K562 (cell line): Measurements from ENCODE around the gene APBA2. TPM values are rescaled to one million over a fixed set of nuclear protein-coding genes. Genes with fewer than 3 reads are reported as not detected.

Experiments
- ATAC-seq: fragments of 200-7000 bp; cut with Tn5 transposase; 3 replicates; pipeline ENCODE4 v1.9.1; 2020; ENCODE audit warnings: moderate library complexity
- BruUV-seq: library from RNA; stranded (reverse); fragments of 400-500 nt; replicated peaks from 2 replicates; lab custom pipeline; 2021; lab: Mats Ljungman, UMichigan
- CTCF ChIA-PET: fragments of 300-600 bp; formaldehyde crosslinking; extraction: SDS; loops from one replicate; lab custom pipeline; 2021; ENCODE audit warnings: low intra/inter-chr PET ratio; lab: Yijun Ruan, JAX
- POLR2A ChIA-PET: fragments of 300-600, 350-650 bp; sonication (Branson Sonifier 250); formaldehyde crosslinking; extraction: SDS; loops from one replicate; lab custom pipeline; 2021; ENCODE audit warnings: antibody characterized with exemption, inconsistent platforms; lab: Yijun Ruan, JAX
- DNase-seq, 4 experiments: peaks; one replicate each; pipeline versions ENCODE4 v3.0.0 to v3.0.0-alpha.2; 2011 to 2018; ENCODE audit warnings: low spot score in 3 of 4, mixed read lengths in 3 of 4; ENCODE audit errors: extremely low read depth in 1 of 4
- FAIRE-seq: peaks from 2 replicates; lab custom pipeline; 2011; peaks lifted over from hg19 to GRCh38; lab: Jason Lieb, UNC
- H2AFZ ChIP-seq: 2 replicates; pipeline ENCODE4 v1.6.0; 2011; ENCODE audit warnings: low read depth, low read length, control low read depth, inconsistent platforms
- H3K27ac ChIP-seq: fragments of 200-600 bp; 3 replicates; pipeline ENCODE4 v1.8.0; 2011; ENCODE audit warnings: low read depth, mild to moderate bottlenecking, control low read depth, inconsistent platforms, low read length, moderate library complexity, mixed read lengths; ENCODE audit errors: extremely low read depth
- H3K27me3 ChIP-seq, 2 experiments: fragments of 300-600 bp in 1 of 2; 2 replicates in 1 of 2; 3 replicates in 1 of 2; pipeline versions ENCODE4 v1.6.0 to v1.8.0; 2011; ENCODE audit warnings: inconsistent platforms in 2 of 2, low read length in 2 of 2, mild to moderate bottlenecking in 1 of 2, mixed read lengths in 1 of 2, moderate library complexity in 1 of 2; ENCODE audit not compliant: control insufficient read depth in 2 of 2, insufficient read depth in 2 of 2
- H3K36me3 ChIP-seq: fragments of 300-600 bp; 3 replicates; pipeline ENCODE4 v1.8.0; 2011; ENCODE audit warnings: mild to moderate bottlenecking, low read length, inconsistent platforms; ENCODE audit not compliant: control insufficient read depth, insufficient read depth
- H3K4me1 ChIP-seq, 2 experiments: fragments of 200-600 bp in 1 of 2; replicated peaks in 1 of 2; 2 replicates in 1 of 2; 3 replicates in 1 of 2; pipeline versions ENCODE4 v1.5.1 to v1.8.0; 2011; ENCODE audit warnings: inconsistent platforms in 2 of 2, low read length in 2 of 2, mild to moderate bottlenecking in 1 of 2, mixed read lengths in 1 of 2, moderate library complexity in 1 of 2; ENCODE audit not compliant: control insufficient read depth in 2 of 2, insufficient read depth in 2 of 2
- H3K4me2 ChIP-seq: 2 replicates; pipeline ENCODE4 v1.6.1; 2011; ENCODE audit warnings: low read length, control low read depth, inconsistent platforms, mixed read lengths; ENCODE audit not compliant: insufficient read depth
- H3K4me3 ChIP-seq: fragments of 200-600 bp; sonication (generic), shearing (Covaris generic); 2 replicates; pipeline ENCODE4 v1.5.1; 2016; ENCODE audit warnings: control low read depth, inconsistent platforms
- H3K79me2 ChIP-seq: fragments of 200-600 bp; 3 replicates; pipeline ENCODE4 v1.8.0; 2011; ENCODE audit warnings: low read length, inconsistent platforms; ENCODE audit not compliant: control insufficient read depth, insufficient read depth
- H3K9ac ChIP-seq, 2 experiments: 2 replicates each; pipeline versions ENCODE4 v1.6.0 to v1.6.1; 2011; ENCODE audit warnings: low read depth in 2 of 2, low read length in 2 of 2, control low read depth in 1 of 2, inconsistent platforms in 1 of 2, mild to moderate bottlenecking in 1 of 2, mixed read lengths in 1 of 2; ENCODE audit not compliant: insufficient read depth in 1 of 2
- H3K9me1 ChIP-seq: one replicate; pipeline ENCODE4 v1.6.0; 2011; ENCODE audit warnings: inconsistent platforms, mild to moderate bottlenecking, low read length, moderate library complexity; ENCODE audit not compliant: control insufficient read depth, insufficient read depth
- H3K9me3 ChIP-seq: replicated peaks from 2 replicates; pipeline ENCODE4 v1.5.1; 2011; ENCODE audit warnings: low read depth, low read length, inconsistent platforms; ENCODE audit not compliant: control insufficient read depth, insufficient read depth
- H4K20me1 ChIP-seq: replicated peaks from 2 replicates; pipeline ENCODE4 v1.6.1; 2011; ENCODE audit warnings: low read length, inconsistent platforms, mixed read lengths; ENCODE audit not compliant: control insufficient read depth, insufficient read depth
- GABPB2 ChIP-seq: fragments of 250-450 bp; sonication (Bioruptor Pico); conservative IDR thresholded peaks from 2 replicates; pipeline ENCODE4 v1.5.1; 2021; ENCODE audit warnings: mild to moderate bottlenecking
- MAFK ChIP-seq: IDR thresholded peaks from 2 replicates; pipeline ENCODE4 v1.6.1; 2011; ENCODE audit warnings: low read length, improper control_type of control experiment
- RCOR1 ChIP-seq, 2 experiments: IDR thresholded peaks; 2 replicates each; pipeline ENCODE4 v1.6.1; 2012; ENCODE audit warnings: low read depth in 2 of 2, low read length in 2 of 2, borderline replicate concordance in 1 of 2, improper control_type of control experiment in 1 of 2
- TBL1XR1 ChIP-seq, 2 experiments: IDR thresholded peaks; 2 replicates each; pipeline ENCODE4 v1.6.1; 2012; ENCODE audit warnings: improper control_type of control experiment in 2 of 2, low read length in 2 of 2, mild to moderate bottlenecking in 1 of 2
- ZBTB1 ChIP-seq: sonication (generic); formaldehyde crosslinking; IDR thresholded peaks from 2 replicates; pipeline ENCODE4 v1.8.1; 2023; ENCODE audit warnings: missing genetic modification reagents, low read depth, mild to moderate bottlenecking, borderline replicate concordance
- WGBS: fragments of 100-300 bp; shearing (Covaris generic); methylation state at CpG from one replicate; pipeline ENCODE4 v1.1.6; 2016; ENCODE audit warnings: low coverage, mixed read lengths; ENCODE audit not compliant: insufficient coverage; ENCODE audit errors: missing lambda C conversion rate; 5-methylcytosine and 5-hydroxymethylcytosine counted together
- in situ Hi-C: fragments of 300-500 bp; cut with MboI; formaldehyde crosslinking; loops from 4 replicates; pipeline ENCODE4 v1.15.0; 2018; ENCODE audit warnings: inconsistent platforms, mixed read lengths
- intact Hi-C: fragments of 100-400 bp; cut with micrococcal nuclease; formaldehyde crosslinking; loops from 2 replicates; pipeline ENCODE4 v1.14.2; 2022
- polyA plus RNA-seq, 8 experiments: library from polyadenylated mRNA; depleted of rRNA in 4 of 8; stranded (reverse) in 5 of 8; unstranded in 3 of 8; fragments of >200 nt; fragmentation: Nextera tagmentation in 2 of 8; fragmentation: Illumina TruSeq in 1 of 8; extraction: Ambion mirVana in 2 of 8; extraction: Trizol in 1 of 8; gene quantifications; 2 replicates each; pipeline versions ENCODE4 v1.2.1 to v1.2.3, GENCODE V29; 2011 to 2014; ENCODE audit warnings: inconsistent platforms in 1 of 8, missing spikeins in 1 of 8
- total RNA-seq, 7 experiments: library from RNA; depleted of rRNA in 6 of 7; stranded (reverse); fragments of >200 nt in 6 of 7; fragmentation: Illumina TruSeq in 2 of 7; extraction: Trizol in 2 of 7; gene quantifications; 2 replicates each; pipeline versions ENCODE4 v1.2.1 to v1.2.3, GENCODE V29; 2011 to 2021; ENCODE audit warnings: low replicate concordance in 1 of 7

The APBA2 gene
- total and polyA plus RNA-seq, 9 of the 15 experiments (the other 6 are each of a cell fraction or from before 2014, with no cell fraction given): 0.24 to 40.9 (median 25.2) TPM

DNA sequence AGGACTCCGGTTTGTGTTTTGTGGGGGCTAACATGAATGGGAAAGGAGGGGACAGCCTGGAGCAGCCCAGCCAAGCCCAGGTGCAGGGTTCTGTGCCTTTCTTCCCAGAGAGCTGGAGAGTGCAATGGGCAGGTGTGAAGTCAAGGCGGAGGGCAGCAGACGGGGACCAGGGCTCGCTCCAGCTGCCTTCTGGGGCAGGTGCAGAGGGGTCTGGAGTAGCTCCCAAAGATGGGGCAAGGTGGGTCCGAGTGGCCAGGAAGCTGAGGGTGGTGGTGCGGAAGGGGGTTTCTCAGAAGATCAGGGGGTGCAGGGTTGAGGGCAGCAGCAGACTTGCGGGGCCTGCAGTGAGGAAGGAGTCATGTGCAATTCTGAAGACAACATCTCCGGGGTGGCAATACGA is 225.0 kb downstream of the APBA2 start:
- H3K4me3 ChIP-seq: no peak overlapping the region
- intact Hi-C loops: no loop called here
- TF ChIP-seq ZBTB1: no peak
- peaks cover 0 to 27% of the 10 kb centered on the region in 2 experiments; a peak in 3 of 5 replicates for H3K4me1 ChIP-seq
- no peaks in the 10 kb centered on the region for H3K9me1 ChIP-seq
- no peak overlapping the region for H3K9ac ChIP-seq
- in situ Hi-C loops: no loop called here
- H4K20me1 ChIP-seq: no peaks in the 10 kb centered on the region
- ATAC-seq (no peak), DNase-seq (no peak), FAIRE-seq (no peak)
- peaks cover 10% of the 10 kb centered on the region; the same call in 1 of the 3 replicates for H3K36me3 ChIP-seq
- H3K27ac ChIP-seq: no peak overlapping the region
- H3K4me2 ChIP-seq: no peak overlapping the region
- ChIA-PET POLR2A (interaction anchor here (0.7 to 1.5 kb wide), 2 partner anchors 14 to 1895 kb away, joined by 3 read pairs; no protein-coding TSS in a partner anchor), CTCF (no interaction called here)
- no TSS peak for BruUV-seq
- H2AFZ ChIP-seq: no peak overlapping the region
- H3K9me3 ChIP-seq: no peaks in the 10 kb centered on the region
- no peaks in the 10 kb centered on the region for H3K27me3 ChIP-seq
- H3K79me2 ChIP-seq: no peaks in the 10 kb centered on the region
- WGBS: 68% methylated on average over 8 of the region's 9 CpGs

DNA sequence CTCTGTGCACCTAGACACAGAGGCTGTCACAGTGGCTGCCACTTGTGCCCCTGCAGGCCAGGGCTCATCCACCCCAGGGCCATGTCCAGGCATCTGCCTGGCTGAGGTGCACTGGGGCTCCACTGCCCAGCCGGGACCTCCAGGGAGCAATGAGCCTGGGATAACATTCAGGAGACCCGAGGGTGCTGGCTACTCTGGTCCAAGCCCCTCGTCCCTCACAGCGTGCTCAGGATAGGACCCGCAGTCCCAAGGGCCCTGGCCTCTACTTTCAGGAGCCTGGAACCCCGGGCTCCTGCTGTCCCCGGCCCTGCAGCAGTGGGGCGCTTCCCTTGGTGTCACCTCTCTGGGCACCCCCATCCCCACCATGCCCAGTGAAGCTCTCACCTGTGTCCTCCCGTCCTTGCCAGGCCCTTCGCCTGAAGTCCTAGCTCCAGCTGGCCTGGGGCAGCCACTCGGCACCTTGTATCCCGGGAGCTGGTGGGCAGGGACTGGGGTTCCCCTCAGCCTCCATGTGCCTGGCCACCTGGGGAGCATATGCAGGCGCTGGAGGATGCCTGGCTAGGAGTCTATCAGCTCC is 226.0 kb downstream of the APBA2 start:
- Histone ChIP-seq H3K9ac (peak overlapping the region in 1 of 2 experiments; percentile 9; a peak in 1 of 4 replicates), H3K4me3 (no peak overlapping the region), H3K27me3 (no peaks in the 10 kb centered on the region), H3K79me2 (no peaks in the 10 kb centered on the region), H3K4me2 (no peak overlapping the region), H3K9me3 (no peaks in the 10 kb centered on the region), H4K20me1 (no peaks in the 10 kb centered on the region), H2AFZ (no peak overlapping the region), H3K4me1 (peaks cover 0 to 27% of the 10 kb centered on the region in 2 experiments; a peak in 3 of 5 replicates), H3K9me1 (no peaks in the 10 kb centered on the region), H3K27ac (no peak overlapping the region), H3K36me3 (peaks cover 6% of the 10 kb centered on the region; the same call in 1 of the 3 replicates)
- DNase-seq (no peak), ATAC-seq (no peak), FAIRE-seq (no peak)
- no TSS peak for BruUV-seq
- CTCF ChIA-PET: no interaction called here
- intact Hi-C loops: no loop called here
- WGBS: 74% methylated on average over 10 of the region's 13 CpGs
- POLR2A ChIA-PET: interaction anchor here (1.3 to 1.5 kb wide), 2 partner anchors 10 to 15 kb away, joined by 3 to 4 read pairs; no protein-coding TSS in a partner anchor
- TF ChIP-seq MAFK (no peak), RCOR1 (IDR thresholded peaks at IDR 0.05; ENCODE audit: borderline replicate concordance in 1 of 2, low read depth in 2 of 2, low read length in 2 of 2) (no peak), GABPB2 (CRISPR knock-in tag) (no peak), TBL1XR1 (IDR thresholded peaks at IDR 0.05; ENCODE audit: low read length in 2 of 2) (no peak)
- in situ Hi-C loops: no loop called here
